PC-9 (cell line): ENCODE measurements around the gene POMT1.

Experiments used
- CTCF ChIP-seq: fragments of 200-600 bp; sonication (generic); conservative IDR thresholded peaks from 2 replicates; pipeline ENCODE4 v1.6.1; 2017; ENCODE audit warnings: mixed run types, antibody characterized with exemption, mild to moderate bottlenecking, moderate library complexity
- EZH2 ChIP-seq: fragments of 200-600 bp; sonication (generic); IDR thresholded peaks from 2 replicates; pipeline ENCODE4 v1.8.0; 2017; ENCODE audit warnings: antibody characterized with exemption, low read depth

GRCh38 chr9:131482343-131483006 is 20.2 kb upstream of the POMT1 start:
- TF ChIP-seq CTCF (no peak), EZH2 (no peak)
